Smooth muscle cell (in vitro differentiated cells): ENCODE results near the gene SH3GL2. TPM values are rescaled to one million over a fixed set of nuclear protein-coding genes. Genes with fewer than 3 reads are reported as not detected.

Experiments
- DNase-seq: peaks from one replicate; lab custom pipeline; 2025; ENCODE audit not compliant: unreplicated experiment; lab: John Stamatoyannopoulos, UW
- H2AFZ ChIP-seq: fragments of 200-600 bp; sonication (generic); 2 replicates; pipeline ENCODE4 v1.6.0; 2016; ENCODE audit warnings: antibody characterized with exemption, low read depth, mild to moderate bottlenecking
- H3F3A ChIP-seq: fragments of 200-600 bp; sonication (generic); 2 replicates; pipeline ENCODE4 v1.6.0; 2017; ENCODE audit warnings: antibody characterized with exemption, low read depth
- H3K27ac ChIP-seq: fragments of 200-600 bp; sonication (generic); 2 replicates; pipeline ENCODE4 v1.5.1; 2016; ENCODE audit warnings: low read depth, mild to moderate bottlenecking
- H3K27me3 ChIP-seq: fragments of 200-600 bp; sonication (generic); 2 replicates; pipeline ENCODE4 v1.6.1; 2016; ENCODE audit warnings: low read depth, mild to moderate bottlenecking
- H3K36me3 ChIP-seq: fragments of 200-600 bp; sonication (generic); 2 replicates; pipeline ENCODE4 v1.5.1; 2016; ENCODE audit warnings: low read depth
- H3K4me1 ChIP-seq: fragments of 200-600 bp; sonication (generic); 2 replicates; pipeline ENCODE4 v1.5.1; 2016; ENCODE audit warnings: low read depth
- H3K4me2 ChIP-seq: fragments of 200-600 bp; sonication (generic); 2 replicates; pipeline ENCODE4 v1.6.0; 2016; ENCODE audit warnings: mild to moderate bottlenecking
- H3K4me3 ChIP-seq: fragments of 200-600 bp; sonication (generic); 2 replicates; pipeline ENCODE4 v1.5.1; 2016; ENCODE audit warnings: mild to moderate bottlenecking
- H3K79me2 ChIP-seq: fragments of 200-600 bp; sonication (generic); 2 replicates; pipeline ENCODE4 v1.6.0; 2016; ENCODE audit warnings: low read depth, mild to moderate bottlenecking
- H3K9ac ChIP-seq: fragments of 200-600 bp; sonication (generic); 2 replicates; pipeline ENCODE4 v1.6.0; 2016; ENCODE audit warnings: low read depth
- H3K9me3 ChIP-seq: fragments of 200-600 bp; sonication (generic); replicated peaks from 2 replicates; pipeline ENCODE4 v1.5.1; 2016; ENCODE audit warnings: low read depth
- H4K20me1 ChIP-seq: fragments of 200-600 bp; sonication (generic); 2 replicates; pipeline ENCODE4 v1.6.0; 2016; ENCODE audit warnings: low read depth
- CTCF ChIP-seq: fragments of 200-600 bp; sonication (generic); IDR thresholded peaks from 2 replicates; pipeline ENCODE4 v1.5.1; 2017; ENCODE audit warnings: borderline replicate concordance, mild to moderate bottlenecking, antibody characterized with exemption; ENCODE audit not compliant: insufficient read depth, poor library complexity, severe bottlenecking
- WGBS: methylation state at CpG from one replicate; pipeline ENCODE4 v1.1.7; 2016; ENCODE audit warnings: low lambda C conversion rate; 5-methylcytosine and 5-hydroxymethylcytosine counted together
- polyA plus RNA-seq: library from polyadenylated mRNA; unstranded; fragments of >200 nt; fragmentation: Nextera tagmentation; extraction: Ambion mirVana; gene quantifications from 2 replicates; pipeline ENCODE4 v1.2.1, GENCODE V29; 2016
- total RNA-seq: library from RNA; depleted of rRNA; stranded (reverse); fragments of >200 nt; gene quantifications from 2 replicates; pipeline ENCODE4 v1.2.3, GENCODE V29; 2014

Gene SH3GL2
- total and polyA plus RNA-seq, 2 experiments from 2014 or later, result not detected

GRCh38 chr9:17630531-17630949 lies 51.7 kb downstream of the SH3GL2 start:
- H2AFZ ChIP-seq, result no peak overlapping the region
- H4K20me1 ChIP-seq, result no peaks in the 10 kb centered on the region
- H3K79me2 ChIP-seq, result no peaks in the 10 kb centered on the region
- no peaks in the 10 kb centered on the region for H3K27me3 ChIP-seq
- 51% methylated on average over 2 of the region's 2 CpGs for WGBS
- no peaks in the 10 kb centered on the region for H3F3A ChIP-seq
- no peak overlapping the region for H3K4me3 ChIP-seq
- no peak overlapping the region for H3K27ac ChIP-seq
- no peak for DNase-seq
- H3K9ac ChIP-seq, result no peak overlapping the region
- H3K9me3 ChIP-seq, result no peaks in the 10 kb centered on the region
- TF ChIP-seq CTCF, result no peak
- no peak overlapping the region for H3K4me2 ChIP-seq
- H3K4me1 ChIP-seq, result no peaks in the 10 kb centered on the region
- no peaks in the 10 kb centered on the region for H3K36me3 ChIP-seq

- no peaks in the 10 kb centered on the region for H3K36me3 ChIP-seq
- H3F3A ChIP-seq, result no peaks in the 10 kb centered on the region
- no peak for TF ChIP-seq CTCF
- no peaks in the 10 kb centered on the region for H3K79me2 ChIP-seq
- no peaks in the 10 kb centered on the region for H4K20me1 ChIP-seq
- H3K27ac ChIP-seq, result no peak overlapping the region
- no peak overlapping the region for H3K4me3 ChIP-seq
- no peaks in the 10 kb centered on the region for H3K27me3 ChIP-seq
- no peak overlapping the region for H3K9ac ChIP-seq
- no peak for DNase-seq
- no peak overlapping the region for H3K4me2 ChIP-seq
- no peaks in the 10 kb centered on the region for H3K4me1 ChIP-seq
- H3K9me3 ChIP-seq, result no peaks in the 10 kb centered on the region
- H2AFZ ChIP-seq, result no peak overlapping the region
Measured at GRCh38 chr9:17631396-17631795, 52.5 kb downstream of the SH3GL2 start.

- TF ChIP-seq CTCF, result no peak
- Histone ChIP-seq H3K36me3 (no peaks in the 10 kb centered on the region), H3K9me3 (no peaks in the 10 kb centered on the region), H3K79me2 (no peaks in the 10 kb centered on the region), H3K4me3 (no peak overlapping the region), H3K27me3 (no peaks in the 10 kb centered on the region), H3K27ac (no peak overlapping the region), H3K4me2 (no peak overlapping the region), H3F3A (no peaks in the 10 kb centered on the region), H2AFZ (no peak overlapping the region), H4K20me1 (no peaks in the 10 kb centered on the region), H3K9ac (no peak overlapping the region), H3K4me1 (no peaks in the 10 kb centered on the region)
- no peak for DNase-seq
- 42% methylated on average over 2 of the region's 2 CpGs for WGBS
Measured at GRCh38 chr9:17632994-17633393, 54.1 kb downstream of the SH3GL2 start.

- WGBS, result 65% methylated on average over 2 of the region's 2 CpGs
Measured at GRCh38 chr9:17635115-17635890, 56.4 kb downstream of the SH3GL2 start.

More at GRCh38 chr9:17635115-17635890, 56.4 kb downstream of the SH3GL2 start:
- no peaks in the 10 kb centered on the region for H3F3A ChIP-seq
- no peak overlapping the region for H3K9ac ChIP-seq
- no peaks in the 10 kb centered on the region for H3K9me3 ChIP-seq
- H3K27ac ChIP-seq, result no peak overlapping the region
- no peaks in the 10 kb centered on the region for H3K4me1 ChIP-seq
- no peak for TF ChIP-seq CTCF
- H3K79me2 ChIP-seq, result no peaks in the 10 kb centered on the region
- no peaks in the 10 kb centered on the region for H4K20me1 ChIP-seq
- H3K4me3 ChIP-seq, result no peak overlapping the region
- no peaks in the 10 kb centered on the region for H3K27me3 ChIP-seq
- H2AFZ ChIP-seq, result no peak overlapping the region
- no peak overlapping the region for H3K4me2 ChIP-seq
- H3K36me3 ChIP-seq, result no peaks in the 10 kb centered on the region
- DNase-seq, result no peak
